Keratinocyte (primary cell): ENCODE results near the gene UCN3. TPM values are rescaled to one million over a fixed set of nuclear protein-coding genes. Genes with fewer than 3 reads are reported as not detected.

Source experiments
- DNase-seq: peaks from one replicate; pipeline ENCODE4 v3.0.0-alpha.2; 2011; ENCODE audit warnings: low read depth, missing footprints, low spot score
- FAIRE-seq: peaks from 2 replicates; lab custom pipeline; 2011; peaks lifted over from hg19 to GRCh38; lab: Jason Lieb, UNC
- H2AFZ ChIP-seq: 2 replicates; pipeline ENCODE4 v1.6.0; 2012; ENCODE audit warnings: low read length, control low read depth, inconsistent platforms; ENCODE audit not compliant: control insufficient read depth
- H3K27ac ChIP-seq: 2 replicates; pipeline ENCODE4 v1.5.1; 2011; ENCODE audit warnings: low read length; ENCODE audit not compliant: control insufficient read depth, insufficient read depth
- H3K27me3 ChIP-seq: 3 replicates; pipeline ENCODE4 v1.6.0; 2011; ENCODE audit warnings: low read length; ENCODE audit not compliant: control insufficient read depth, insufficient read depth; ENCODE audit errors: extremely low read depth
- H3K36me3 ChIP-seq, 2 experiments: 2 replicates in 1 of 2; 3 replicates in 1 of 2; pipeline ENCODE4 v1.5.1; 2011; ENCODE audit warnings: low read length in 2 of 2, mild to moderate bottlenecking in 1 of 2; ENCODE audit not compliant: control insufficient read depth in 2 of 2, insufficient read depth in 2 of 2; ENCODE audit errors: extremely low read depth in 1 of 2
- H3K4me1 ChIP-seq: 3 replicates; pipeline ENCODE4 v1.5.1; 2011; ENCODE audit warnings: low read length; ENCODE audit not compliant: control insufficient read depth, insufficient read depth; ENCODE audit errors: extremely low read depth
- H3K4me2 ChIP-seq: 3 replicates; pipeline ENCODE4 v1.6.0; 2011; ENCODE audit warnings: low read depth, low read length; ENCODE audit not compliant: control insufficient read depth, insufficient read depth; ENCODE audit errors: extremely low read depth
- H3K4me3 ChIP-seq, 3 experiments: fragments of 200-600 bp in 1 of 3; sonication (generic) in 1 of 3; 2 replicates in 2 of 3; 3 replicates in 1 of 3; pipeline ENCODE4 v1.5.1; 2011 to 2016; ENCODE audit warnings: low read length in 3 of 3, mild to moderate bottlenecking in 3 of 3, control low read depth in 2 of 3, inconsistent platforms in 1 of 3, low read depth in 1 of 3, mixed read lengths in 1 of 3, mixed run types in 1 of 3, moderate library complexity in 1 of 3; ENCODE audit not compliant: control insufficient read depth in 2 of 3, insufficient read depth in 2 of 3; ENCODE audit errors: extremely low read depth in 1 of 3
- H3K79me2 ChIP-seq: 2 replicates; pipeline ENCODE4 v1.6.0; 2012; ENCODE audit warnings: low read length; ENCODE audit not compliant: control insufficient read depth, insufficient read depth
- H3K9ac ChIP-seq: 3 replicates; pipeline ENCODE4 v1.6.0; 2011; ENCODE audit warnings: low read length; ENCODE audit not compliant: control insufficient read depth, insufficient read depth; ENCODE audit errors: extremely low read depth
- H3K9me1 ChIP-seq: 3 replicates; pipeline ENCODE4 v1.6.0; 2011; ENCODE audit warnings: low read length; ENCODE audit not compliant: control insufficient read depth, insufficient read depth; ENCODE audit errors: extremely low read depth
- H3K9me3 ChIP-seq: 2 replicates; pipeline ENCODE4 v1.5.1; 2012; ENCODE audit warnings: low read depth, low read length; ENCODE audit not compliant: control insufficient read depth
- H4K20me1 ChIP-seq: 3 replicates; pipeline ENCODE4 v1.6.0; 2011; ENCODE audit warnings: low read length; ENCODE audit not compliant: control insufficient read depth, insufficient read depth; ENCODE audit errors: extremely low read depth
- EZH2 ChIP-seq: IDR thresholded peaks from one replicate; pipeline ENCODE4 v1.6.1; 2012; ENCODE audit warnings: inconsistent platforms, mild to moderate bottlenecking, low read length, moderate library complexity
- dilution Hi-C: fragments of 300-500 bp; cut with MboI; formaldehyde crosslinking; loops from one replicate; pipeline ENCODE4 v1.7.0; 2020; ENCODE audit warnings: low sequenced_read_pairs; ENCODE audit not compliant: extremely low pct_ligation_motif_present
- polyA minus RNA-seq, 3 experiments: library from RNA; depleted of rRNA, polyadenylated mRNA; stranded (reverse); fragments of >200 nt; gene quantifications; 1 replicate in 1 of 3; 2 replicates in 1 of 3; 3 replicates in 1 of 3; pipeline ENCODE4 v1.2.3, GENCODE V29; 2011
- polyA plus RNA-seq, 5 experiments: library from polyadenylated mRNA; depleted of rRNA in 3 of 5; stranded (reverse) in 3 of 5; stranded (forward) in 1 of 5; unstranded in 1 of 5; fragments of >200 nt; gene quantifications; 1 replicate in 1 of 5; 2 replicates in 3 of 5; 3 replicates in 1 of 5; pipeline versions ENCODE4 v1.2.1 to v1.2.3, GENCODE V29; 2011 to 2012; ENCODE audit warnings: missing spikeins in 2 of 5, low read depth in 1 of 5, low replicate concordance in 1 of 5
- TF ChIP-seq, protein P1 (sequence below), 3 experiments: IDR thresholded peaks in 1 of 3; conservative IDR thresholded peaks in 1 of 3; optimal IDR thresholded peaks in 1 of 3; 2 replicates in 2 of 3; 3 replicates in 1 of 3; pipeline versions ENCODE3 to v1.5.1; 2011; ENCODE audit warnings: low read length in 3 of 3, mild to moderate bottlenecking in 3 of 3, moderate library complexity in 2 of 3, control low read depth in 1 of 3, inconsistent platforms in 1 of 3; ENCODE audit not compliant: insufficient read depth in 2 of 3; ENCODE audit errors: extremely low read depth in 1 of 3

Gene UCN3, protein sequence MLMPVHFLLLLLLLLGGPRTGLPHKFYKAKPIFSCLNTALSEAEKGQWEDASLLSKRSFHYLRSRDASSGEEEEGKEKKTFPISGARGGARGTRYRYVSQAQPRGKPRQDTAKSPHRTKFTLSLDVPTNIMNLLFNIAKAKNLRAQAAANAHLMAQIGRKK
- polyA plus RNA-seq (not detected in 3 replicates), polyA minus RNA-seq (not detected in 3 replicates)
- not detected for polyA plus RNA-seq (2011; ENCODE audit: low read depth)
- not detected in 2 replicates for polyA plus RNA-seq (2011; cell fraction: cytosol; rRNA removed)
- not detected in 2 replicates for polyA plus RNA-seq (2011; cell fraction: nucleus; rRNA removed)
- polyA plus RNA-seq (2012; ENCODE audit: low replicate concordance), result not detected in 2 replicates
- polyA minus RNA-seq (2011; cell fraction: cytosol; rRNA and poly(A)+ RNA removed), result not detected
- not detected in 2 replicates for polyA minus RNA-seq (2011; cell fraction: nucleus; rRNA and poly(A)+ RNA removed)

DNA sequence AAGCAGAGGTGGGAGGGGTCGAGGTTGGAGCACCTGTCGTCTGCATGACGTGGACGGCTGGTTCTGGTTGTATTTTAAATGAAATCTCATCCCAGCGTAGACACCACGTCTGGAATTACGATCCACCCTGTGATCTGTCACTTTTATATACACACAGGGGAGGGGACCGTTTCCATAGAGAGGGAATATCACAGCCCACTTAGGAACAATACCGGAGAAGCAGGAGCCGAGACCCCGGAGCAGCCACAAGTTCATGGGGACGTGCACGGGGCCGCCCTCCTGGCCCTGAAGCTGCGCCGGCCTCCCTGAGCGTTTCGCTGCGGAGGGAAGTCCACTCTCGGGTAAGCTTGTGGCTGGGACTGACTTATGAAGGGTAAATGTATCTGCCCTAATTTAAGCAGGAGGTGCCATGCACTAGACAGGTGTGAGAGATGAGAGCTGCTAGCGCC lies at the start of gene UCN3:
UCN3 (plus strand) TSS at position 77 of the 449 bp plus-strand sequence. CDS start 8,755 bp downstream, outside the sequence.
- TF ChIP-seq, protein P1, sequence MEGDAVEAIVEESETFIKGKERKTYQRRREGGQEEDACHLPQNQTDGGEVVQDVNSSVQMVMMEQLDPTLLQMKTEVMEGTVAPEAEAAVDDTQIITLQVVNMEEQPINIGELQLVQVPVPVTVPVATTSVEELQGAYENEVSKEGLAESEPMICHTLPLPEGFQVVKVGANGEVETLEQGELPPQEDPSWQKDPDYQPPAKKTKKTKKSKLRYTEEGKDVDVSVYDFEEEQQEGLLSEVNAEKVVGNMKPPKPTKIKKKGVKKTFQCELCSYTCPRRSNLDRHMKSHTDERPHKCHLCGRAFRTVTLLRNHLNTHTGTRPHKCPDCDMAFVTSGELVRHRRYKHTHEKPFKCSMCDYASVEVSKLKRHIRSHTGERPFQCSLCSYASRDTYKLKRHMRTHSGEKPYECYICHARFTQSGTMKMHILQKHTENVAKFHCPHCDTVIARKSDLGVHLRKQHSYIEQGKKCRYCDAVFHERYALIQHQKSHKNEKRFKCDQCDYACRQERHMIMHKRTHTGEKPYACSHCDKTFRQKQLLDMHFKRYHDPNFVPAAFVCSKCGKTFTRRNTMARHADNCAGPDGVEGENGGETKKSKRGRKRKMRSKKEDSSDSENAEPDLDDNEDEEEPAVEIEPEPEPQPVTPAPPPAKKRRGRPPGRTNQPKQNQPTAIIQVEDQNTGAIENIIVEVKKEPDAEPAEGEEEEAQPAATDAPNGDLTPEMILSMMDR (optimal IDR thresholded peaks at IDR 0.05 in 1 of 3, IDR thresholded peaks at IDR 0.05 in 1 of 3, conservative IDR thresholded peaks at IDR 0.05 in 1 of 3; ENCODE audit: extremely low read depth in 1 of 3, insufficient read depth in 2 of 3, low read length in 3 of 3), result no peak
- TF ChIP-seq EZH2, result no peak
- DNase-seq, result no peak
- no peaks in the 10 kb centered on the region for H4K20me1 ChIP-seq
- H3K9ac ChIP-seq, result no peak within 1 kb of the TSS
- no peaks in the 10 kb centered on the region for H3K9me3 ChIP-seq
- H3K9me1 ChIP-seq, result no peaks in the 10 kb centered on the region
- H3K27ac ChIP-seq, result no peak within 1 kb of the TSS
- dilution Hi-C loops, result no loop called here
- FAIRE-seq, result no peak
- no peaks in the 10 kb centered on the region for H3K79me2 ChIP-seq
- peaks cover 26% of the 10 kb centered on the region for H3K27me3 ChIP-seq
- no peaks in the 10 kb centered on the region for H3K36me3 ChIP-seq
- no peaks in the 10 kb centered on the region for H3K4me1 ChIP-seq
- H3K4me2 ChIP-seq, result no peak within 1 kb of the TSS
- no peak within 1 kb of the TSS for H3K4me3 ChIP-seq
- no peak within 1 kb of the TSS for H2AFZ ChIP-seq

DNA sequence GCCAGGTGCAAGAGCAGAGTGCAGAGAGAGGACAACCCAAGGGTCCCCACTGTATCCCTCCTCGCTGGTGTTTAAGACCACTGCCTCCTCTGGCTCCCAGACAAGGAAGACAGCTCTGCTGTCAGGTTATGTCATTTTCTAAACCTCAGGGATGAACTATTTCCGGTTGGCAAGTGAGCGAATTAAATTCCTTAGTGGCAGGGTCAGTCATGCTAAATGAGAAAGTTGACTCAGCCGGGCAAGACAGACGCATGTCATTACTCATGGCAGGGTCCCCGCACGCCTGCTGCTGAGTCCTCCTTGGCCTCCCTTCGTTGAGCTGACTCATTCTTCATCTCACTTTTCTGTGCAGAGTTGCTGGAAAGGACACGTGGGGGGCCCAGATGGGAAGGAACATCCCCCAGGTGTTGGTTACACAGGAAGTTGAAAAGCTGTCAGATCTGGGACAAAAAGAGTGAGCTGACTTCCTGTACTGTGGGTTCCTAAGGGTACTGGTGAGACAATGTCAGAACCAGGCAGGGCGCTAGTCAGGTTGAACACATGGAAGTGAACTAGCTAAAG lies 47.1 kb upstream of the UCN3 start:
- peaks cover 14% of the 10 kb centered on the region for H3K4me1 ChIP-seq
- dilution Hi-C loops, result no loop called here
- H3K36me3 ChIP-seq, result no peaks in the 10 kb centered on the region
- FAIRE-seq (peak; percentile 95), DNase-seq (peak; percentile 87)
- H3K9me3 ChIP-seq, result no peaks in the 10 kb centered on the region
- H3K27ac ChIP-seq, result peak overlapping the region; percentile 62
- TF ChIP-seq, protein P1 (optimal IDR thresholded peaks at IDR 0.05 in 1 of 3, IDR thresholded peaks at IDR 0.05 in 1 of 3, conservative IDR thresholded peaks at IDR 0.05 in 1 of 3; ENCODE audit: extremely low read depth in 1 of 3, insufficient read depth in 2 of 3, low read length in 3 of 3), result no peak
- no peak for TF ChIP-seq EZH2
- H3K4me3 ChIP-seq, result no peak overlapping the region
- H3K79me2 ChIP-seq, result no peaks in the 10 kb centered on the region
- peak overlapping the region; percentile 48 for H2AFZ ChIP-seq
- H3K9me1 ChIP-seq, result no peaks in the 10 kb centered on the region
- peak overlapping the region; percentile 25 for H3K4me2 ChIP-seq
- no peaks in the 10 kb centered on the region for H3K27me3 ChIP-seq
- no peak overlapping the region for H3K9ac ChIP-seq
- no peaks in the 10 kb centered on the region for H4K20me1 ChIP-seq
